HG03342 (cell line): ENCODE data around the gene ILK.
A peak's percentile ranks its signal among the peaks of the same experiment; 100 is the strongest.

Experiments used
- ATAC-seq: cut with Tn5 transposase; IDR thresholded peaks from one replicate; pipeline ENCODE4 v1.9.1; 2021; ENCODE audit warnings: mild to moderate bottlenecking, moderate library complexity; ENCODE audit not compliant: unreplicated experiment

ILK gene

DNA sequence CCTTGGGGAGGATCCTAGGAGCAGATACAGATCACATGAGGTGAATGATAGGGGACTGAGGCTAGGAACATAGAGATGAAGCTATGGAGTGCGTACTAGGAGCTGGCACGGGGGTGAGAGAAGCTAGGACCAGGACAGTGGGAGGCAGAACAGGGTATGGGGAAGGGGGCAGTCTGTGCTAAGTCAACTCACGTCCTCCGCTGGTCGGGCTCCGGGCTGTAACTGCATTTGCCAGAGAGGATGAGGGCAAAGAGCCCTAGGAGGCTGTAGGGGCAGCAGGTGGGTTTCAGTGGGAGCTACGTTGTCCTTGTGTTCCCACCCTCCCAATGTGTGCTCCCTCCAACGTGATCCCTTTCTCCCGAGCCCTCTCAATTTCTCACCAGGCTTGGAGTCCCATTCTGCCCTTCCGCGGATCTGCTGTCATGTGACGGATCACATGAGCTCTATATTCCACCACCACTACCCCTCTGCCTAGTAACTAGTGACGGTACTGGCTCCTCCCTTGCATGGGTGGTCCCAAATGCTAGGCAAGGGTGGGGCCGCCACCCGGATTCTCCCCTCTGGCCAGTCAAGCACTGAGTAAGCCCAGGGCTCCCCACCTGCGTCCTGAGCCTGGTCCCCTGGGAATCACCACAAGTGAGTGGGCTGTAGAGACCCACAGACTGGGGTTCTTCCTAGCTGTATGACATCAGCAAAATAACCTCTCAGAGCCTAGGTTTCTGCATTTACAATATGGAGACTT lies 15.6 kb downstream of the ILK start, which contains the start of gene TPP1:
Gene TPP1 (minus strand): TSS at position 419 of the 742 bp plus-strand sequence. CDS start 22 bp downstream, at position 397.
- peak; percentile 99 for ATAC-seq

GRCh38 chr11:6620636-6621035 lies 17.1 kb downstream of the ILK start:
- no peak for ATAC-seq

DNA sequence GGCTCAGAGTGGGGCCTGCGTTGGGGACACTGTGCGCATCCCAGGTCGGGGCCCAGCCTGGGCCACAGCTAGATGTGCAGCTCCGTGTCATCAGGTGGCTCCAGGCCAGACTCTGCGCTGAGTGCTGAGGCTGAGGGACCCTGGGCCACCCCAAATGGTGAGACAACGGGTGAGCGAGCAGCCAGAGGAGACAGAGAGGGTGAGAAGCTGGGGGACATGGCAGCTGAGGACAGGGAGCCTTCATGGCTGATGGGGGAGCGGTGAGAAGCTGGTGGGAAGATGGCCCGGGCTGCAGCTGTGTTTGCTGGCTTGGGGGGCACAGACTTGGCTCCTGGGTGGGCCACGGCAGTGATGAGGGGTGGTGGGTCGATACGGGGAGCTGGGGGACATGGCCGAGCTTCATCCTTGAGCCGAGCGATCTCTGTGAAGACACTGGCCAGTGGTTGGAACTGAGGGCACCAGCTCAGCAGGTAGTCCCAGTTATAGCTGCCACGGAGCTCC lies 18.2 kb downstream of the ILK start:
- no peak for ATAC-seq

GRCh38 chr11:6622261-6623171 lies 18.9 kb downstream of the ILK start:
- ATAC-seq: no peak

- no peak for ATAC-seq
Observed at GRCh38 chr11:6623391-6624363, 20.1 kb downstream of the ILK start.

GRCh38 chr11:6625156-6625831 lies 21.7 kb downstream of the ILK start:
- ATAC-seq: no peak

- no peak for ATAC-seq
Observed at GRCh38 chr11:6625832-6626420, 22.4 kb downstream of the ILK start.

DNA sequence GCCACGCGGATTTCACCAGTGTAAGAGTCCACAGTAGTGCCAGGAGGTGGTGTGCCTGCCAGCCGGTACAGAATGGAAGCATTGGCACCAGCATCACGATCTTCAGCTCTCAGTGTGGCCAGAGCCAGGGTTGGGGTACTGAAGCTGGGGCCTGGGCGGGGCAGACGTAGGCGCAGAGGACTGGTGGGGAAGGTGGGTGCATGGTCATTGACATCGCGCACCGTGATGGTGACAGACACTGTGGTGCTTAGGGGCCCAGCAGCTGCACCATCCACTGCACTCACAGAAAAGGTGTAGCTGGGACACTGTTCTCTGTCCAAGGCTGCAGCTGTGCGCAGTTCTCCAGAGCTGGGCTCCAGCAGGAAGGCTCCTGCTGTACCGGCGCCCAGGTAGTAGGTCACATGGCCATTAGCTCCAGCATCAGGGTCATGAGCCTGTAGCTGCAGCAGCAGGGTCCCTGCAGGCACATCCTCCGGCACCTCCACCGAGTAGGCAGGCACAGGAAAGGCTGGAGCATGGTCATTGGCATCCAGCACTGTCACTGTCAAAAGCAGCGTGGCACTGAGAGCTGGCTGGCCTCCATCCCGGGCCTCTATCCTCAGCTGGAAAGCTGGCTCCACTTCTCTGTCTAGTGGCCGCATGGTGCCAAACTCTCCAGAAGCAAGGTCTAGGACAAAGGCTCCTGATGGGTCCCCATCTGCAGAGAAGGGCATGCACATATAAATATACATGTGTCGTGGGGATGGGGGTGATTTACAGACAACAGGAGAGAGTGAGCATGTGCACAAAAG lies 23.6 kb downstream of the ILK start:
- ATAC-seq: no peak

DNA sequence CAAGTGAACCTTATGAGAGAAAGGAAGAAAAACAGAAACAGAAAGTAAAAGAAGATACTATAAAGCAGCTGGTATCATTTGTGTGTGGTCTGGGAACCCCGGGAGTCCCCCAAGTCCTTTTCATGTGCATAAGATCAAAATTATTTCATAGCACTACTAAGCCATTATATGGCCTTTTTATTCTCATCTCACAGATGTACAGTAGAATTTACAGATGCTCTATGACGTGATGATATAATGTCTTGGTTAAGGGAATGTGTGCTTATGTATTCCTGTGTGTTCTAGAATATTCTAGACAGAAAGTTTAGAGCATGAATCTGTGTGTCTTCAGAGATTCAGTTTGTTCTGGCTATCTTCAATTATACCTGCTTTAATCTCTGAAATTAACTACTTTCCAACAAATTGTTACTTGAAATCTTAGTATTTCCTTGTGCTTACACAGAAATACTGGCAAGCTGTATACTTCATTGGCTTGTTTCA lies 24.2 kb downstream of the ILK start:
- ATAC-seq: peak; percentile 69

- no peak for ATAC-seq
Observed at GRCh38 chr11:6628526-6628925, 25.0 kb downstream of the ILK start.

DNA sequence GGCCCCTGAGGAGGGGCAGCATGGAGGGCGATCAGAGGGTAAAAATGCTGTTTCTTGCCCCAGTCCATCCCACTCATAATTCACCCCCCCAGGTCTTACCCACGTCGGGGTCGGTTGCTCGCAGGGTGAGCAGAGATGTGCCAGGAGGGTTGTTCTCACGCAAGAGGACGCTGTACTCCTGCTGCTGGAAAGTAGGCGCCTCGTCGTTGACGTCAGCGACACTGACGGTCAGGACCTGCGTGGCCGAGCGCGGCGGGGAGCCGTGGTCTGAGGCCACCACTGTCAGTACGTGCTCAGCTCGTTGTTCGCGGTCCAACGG lies 26.0 kb downstream of the ILK start:
- ATAC-seq: no peak

DNA sequence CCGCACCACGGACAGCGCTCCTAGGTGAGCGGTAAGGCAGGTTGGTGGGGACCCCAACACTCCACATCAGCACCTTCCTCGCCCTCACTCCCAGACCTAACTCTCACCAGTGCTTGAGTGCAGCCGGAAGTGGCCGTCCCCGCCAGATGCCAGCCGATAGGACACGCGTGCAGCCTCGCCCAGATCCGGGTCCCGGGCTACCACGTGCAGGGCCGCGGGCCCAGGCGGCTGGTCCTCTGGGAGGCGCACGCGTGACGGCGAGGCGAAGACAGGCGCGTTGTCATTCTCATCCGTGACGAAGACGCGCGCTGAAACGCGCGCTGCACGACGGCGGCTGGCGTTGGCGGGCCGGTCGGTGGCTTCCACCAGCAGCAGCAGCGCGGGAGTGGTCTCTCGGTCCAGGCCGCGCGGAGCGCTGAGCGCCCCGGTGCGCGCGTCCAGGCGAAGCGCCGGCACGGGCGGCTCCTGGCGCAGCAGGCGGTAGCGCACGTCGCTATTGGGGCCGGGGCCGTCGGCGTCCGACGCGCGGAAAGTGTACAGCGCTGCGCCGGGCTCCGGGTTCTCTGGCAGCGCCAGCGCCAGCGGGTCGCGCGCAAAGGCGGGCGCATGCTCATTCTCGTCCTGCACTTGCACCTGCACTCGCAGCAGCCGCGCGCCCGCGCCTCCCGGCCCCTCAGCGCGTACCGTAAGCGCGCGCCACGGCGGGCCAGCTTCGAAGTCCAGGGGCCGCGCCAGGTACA lies 26.5 kb downstream of the ILK start:
- ATAC-seq: no peak

DNA sequence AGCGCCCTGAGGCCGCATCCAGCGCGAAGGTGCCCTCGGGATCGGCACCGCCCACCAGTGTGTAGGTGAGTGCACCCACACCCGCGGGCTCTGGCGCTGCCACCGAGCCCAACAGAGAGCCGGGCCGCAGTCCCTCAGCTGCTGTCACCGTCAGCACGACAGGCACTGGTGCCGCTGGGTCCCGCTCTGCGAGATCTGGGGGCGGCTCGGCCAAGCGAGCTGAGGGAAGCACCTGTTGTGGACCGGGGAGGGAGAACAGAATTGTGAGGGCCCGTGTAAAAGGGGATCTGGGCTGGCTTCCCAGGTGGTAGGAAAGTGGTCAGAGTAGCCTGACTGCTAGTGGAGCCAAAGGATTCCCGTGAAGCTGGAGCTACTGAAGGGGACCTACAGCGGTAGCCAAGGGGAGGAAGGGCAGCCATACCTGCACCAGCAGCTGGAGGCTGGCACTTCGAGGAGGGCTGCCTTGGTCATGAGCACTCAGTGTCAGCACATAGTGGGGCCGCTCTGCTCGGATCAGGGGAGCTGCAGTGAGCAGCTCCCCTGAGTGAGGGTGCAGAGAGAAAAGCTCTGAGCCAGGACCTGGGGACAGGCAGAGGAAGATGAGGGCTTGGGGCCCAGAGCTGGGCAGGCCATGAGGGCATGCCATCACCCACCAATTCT lies 27.2 kb downstream of the ILK start:
- ATAC-seq: no peak

GRCh38 chr11:6631361-6631890 lies 27.9 kb downstream of the ILK start:
- ATAC-seq: no peak

GRCh38 chr11:6632116-6633073 lies 28.8 kb downstream of the ILK start:
- no peak for ATAC-seq
